LNCAP (cell line): Measurements from ENCODE around the gene IFI6.
A peak's percentile ranks its signal among the peaks of the same experiment; 100 is the strongest.

ENCODE experiments used
- CTCF ChIP-seq: fragments of 450-650 bp; IDR thresholded peaks from 2 replicates; pipeline ENCODE4 v1.5.1; 2017; ENCODE audit warnings: mild to moderate bottlenecking

IFI6 gene, protein sequence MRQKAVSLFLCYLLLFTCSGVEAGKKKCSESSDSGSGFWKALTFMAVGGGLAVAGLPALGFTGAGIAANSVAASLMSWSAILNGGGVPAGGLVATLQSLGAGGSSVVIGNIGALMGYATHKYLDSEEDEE

DNA sequence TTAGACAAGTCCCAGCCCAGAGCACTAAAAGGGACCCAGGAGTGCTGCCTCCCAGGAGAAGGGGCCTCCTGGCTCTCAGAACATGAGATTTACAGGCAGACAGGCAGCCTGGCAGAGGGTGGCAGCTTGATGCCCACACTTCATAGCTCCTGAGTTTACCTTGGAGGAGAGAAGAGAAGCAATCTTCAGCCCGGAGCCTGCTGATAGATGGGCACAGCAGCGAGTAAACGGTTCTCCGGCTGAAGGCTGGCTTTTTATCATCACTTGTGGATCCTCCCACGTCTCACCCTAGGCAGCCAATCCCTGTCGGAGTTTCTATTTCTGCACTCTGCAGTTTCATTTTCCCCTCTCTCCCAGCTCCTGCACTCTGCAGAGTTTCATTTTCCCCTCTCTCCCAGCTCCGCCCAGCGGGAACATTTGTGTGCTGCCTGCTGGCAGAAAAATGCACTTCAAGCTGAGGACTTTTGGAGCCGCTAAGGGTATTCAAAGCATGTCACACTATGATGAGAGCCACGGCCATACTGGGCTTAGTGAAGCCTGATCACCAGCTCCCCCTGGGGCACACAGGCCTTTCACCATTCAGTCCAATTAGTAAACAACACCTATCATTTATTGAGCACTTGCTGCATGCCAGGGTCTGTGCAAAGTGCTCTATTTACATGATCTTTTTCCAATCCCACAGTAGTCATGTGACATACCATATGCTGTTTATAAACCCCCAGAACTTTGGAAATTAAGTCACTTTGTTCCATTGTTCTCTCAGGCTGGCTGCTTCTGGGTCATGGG lies at the start of gene IFI6:
TSS of gene IFI6 (minus strand) at position 229 of the 786 bp plus-strand sequence. CDS start 2,878 bp downstream, outside the sequence.
- TF ChIP-seq CTCF = peak; percentile 30

DNA sequence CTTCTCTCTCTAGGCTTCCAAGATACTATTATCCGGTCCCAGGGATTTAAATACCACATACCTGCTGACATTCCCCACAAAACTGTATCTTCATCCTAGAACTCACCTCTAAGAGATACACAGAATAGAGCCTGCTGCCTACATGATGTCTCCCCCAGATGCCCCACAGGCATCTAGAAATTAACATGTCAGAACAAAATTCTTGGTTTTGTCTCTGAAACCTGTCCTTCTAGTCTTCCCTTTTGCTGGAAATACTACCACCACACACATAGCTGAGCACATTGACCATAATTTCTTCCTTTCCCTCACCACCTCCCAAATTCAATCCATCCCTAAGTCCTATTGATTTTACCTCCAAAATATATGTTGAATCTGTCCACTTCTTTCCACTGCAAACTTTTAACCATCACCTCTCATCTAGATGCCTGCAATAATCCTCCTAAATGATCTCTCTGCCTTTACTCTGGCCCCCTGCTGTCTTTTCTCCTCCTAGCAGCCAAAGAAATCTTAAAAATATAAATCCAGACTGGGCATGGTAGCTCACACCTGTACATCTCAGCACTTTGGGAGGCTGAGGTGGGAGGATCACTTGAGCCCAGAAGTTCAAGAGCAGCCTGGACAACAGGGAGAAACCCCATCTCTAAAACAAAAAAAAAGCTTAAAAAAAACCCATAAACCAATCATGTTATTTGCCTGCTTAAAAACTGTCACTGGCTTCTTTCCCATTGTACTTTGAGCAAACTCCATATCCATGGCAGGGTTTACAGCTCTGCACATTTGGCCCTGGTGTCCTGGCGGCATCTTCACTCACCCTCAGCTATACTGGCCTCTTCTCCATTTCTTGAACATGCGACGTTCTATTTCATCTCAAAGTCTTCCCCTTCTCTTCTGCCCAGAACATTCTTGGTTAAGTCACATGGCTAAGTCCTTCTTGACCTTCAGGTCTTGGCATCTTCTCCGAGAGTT lies 47.6 kb upstream of the IFI6 start:
- no peak for TF ChIP-seq CTCF

DNA sequence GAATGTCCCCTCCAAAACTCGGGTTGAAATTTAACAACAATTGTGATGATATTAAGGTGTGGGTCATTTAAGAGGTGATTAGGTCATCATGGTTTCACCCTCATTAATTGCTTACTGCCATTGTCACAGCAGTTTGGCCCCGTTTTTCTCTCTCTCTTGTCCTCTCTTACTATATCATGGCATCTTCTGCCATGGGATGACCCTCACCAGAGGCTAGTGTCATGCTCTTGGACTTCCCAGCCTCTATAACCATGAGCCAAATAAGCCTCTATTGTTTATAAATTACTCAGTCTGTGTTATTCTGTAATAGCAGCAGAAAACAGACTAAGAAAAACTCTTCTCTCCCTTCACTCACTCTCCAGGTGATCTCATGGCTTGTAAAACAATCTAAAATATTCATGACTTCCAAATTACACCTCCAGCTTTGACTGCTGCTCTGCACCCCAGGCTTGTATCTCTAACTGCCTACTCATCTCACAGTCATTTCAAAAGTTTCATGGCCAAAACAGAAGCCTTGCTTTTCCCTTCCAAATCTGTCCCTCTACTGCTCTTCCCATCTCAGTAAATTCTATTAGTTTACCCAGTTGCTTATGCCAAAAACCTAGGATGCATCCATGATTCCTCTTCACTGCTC lies 44.4 kb upstream of the IFI6 start:
- no peak for TF ChIP-seq CTCF

DNA sequence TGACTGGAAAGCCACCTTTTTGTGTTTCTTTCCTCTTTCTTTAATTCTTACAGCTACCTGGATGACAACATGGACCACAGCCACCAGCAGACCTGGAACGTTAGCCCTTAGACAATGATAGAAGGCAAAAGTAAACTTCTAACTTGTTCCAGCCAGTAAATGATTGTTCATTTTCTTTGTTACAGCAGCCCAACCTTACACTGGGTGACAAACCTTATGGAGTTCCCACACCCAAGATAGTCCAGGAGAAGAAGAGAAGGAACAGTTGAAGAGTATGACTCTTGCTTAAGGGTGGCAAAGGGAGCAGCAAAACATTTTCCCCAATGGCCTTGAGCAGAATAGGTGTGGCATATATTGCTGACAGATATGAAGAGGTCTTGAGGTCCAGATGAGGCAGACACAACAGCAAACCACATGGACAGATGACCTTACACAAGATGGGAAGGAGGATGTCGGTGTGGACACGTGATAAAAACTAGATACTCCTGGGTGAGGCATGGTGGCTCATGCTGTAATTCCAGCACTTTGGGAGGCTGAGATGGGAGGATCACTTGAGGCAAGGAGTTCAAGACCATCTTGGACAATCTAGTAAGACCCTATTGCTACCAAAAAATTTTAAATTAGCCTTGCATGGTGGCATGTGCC lies 42.0 kb upstream of the IFI6 start:
- no peak for TF ChIP-seq CTCF

DNA sequence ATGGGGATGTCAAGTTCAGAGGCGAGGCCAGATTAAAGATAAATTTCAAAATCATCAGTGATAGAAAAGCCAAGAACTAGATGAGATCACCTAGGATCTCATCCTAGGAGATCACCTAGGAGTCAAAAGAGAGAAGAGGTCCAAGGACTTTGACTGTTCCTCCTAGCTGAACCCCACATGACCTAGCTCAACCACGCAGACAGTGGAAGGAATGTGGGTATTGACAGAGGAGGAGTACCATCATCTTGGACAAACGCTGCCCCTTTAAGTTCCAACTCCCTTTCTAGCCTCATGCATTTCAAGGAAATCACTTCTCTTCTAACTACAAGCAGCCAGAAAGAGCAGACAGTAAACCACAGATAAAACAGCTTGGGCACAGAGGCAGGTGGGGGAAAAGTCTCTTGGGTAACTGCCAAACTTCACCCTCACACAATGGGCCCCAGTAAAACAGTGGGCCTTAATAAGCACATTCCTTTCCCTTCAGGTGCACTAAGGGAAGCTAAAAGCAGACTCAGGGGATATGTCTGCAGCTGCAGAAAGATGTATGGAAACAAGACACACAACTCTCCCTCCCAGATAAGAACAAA lies 41.2 kb upstream of the IFI6 start:
- TF ChIP-seq CTCF = no peak

DNA sequence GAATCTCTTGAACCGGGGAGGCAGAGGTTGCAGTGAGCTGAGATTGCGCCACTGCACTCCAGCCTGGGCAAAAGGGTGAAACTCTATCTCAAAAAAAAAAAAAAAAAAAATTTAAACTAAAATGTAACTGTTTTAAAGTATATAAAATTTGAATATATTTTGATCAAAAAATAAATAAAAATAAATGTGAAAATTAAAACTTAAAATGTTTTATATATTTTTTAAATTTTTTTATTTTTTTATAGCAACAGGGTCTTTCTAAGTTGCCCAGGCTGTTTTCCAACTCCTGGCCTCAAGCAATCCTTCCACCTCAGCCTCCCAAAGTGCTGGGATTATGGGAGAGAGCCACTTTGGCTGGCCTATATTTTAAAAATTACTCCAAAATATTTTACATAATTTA lies 38.6 kb upstream of the IFI6 start:
- no peak for TF ChIP-seq CTCF
